Renal cortex interstitium (tissue), 11 donors: ENCODE results near the gene SAPCD2. TPM values are rescaled to one million over a fixed set of nuclear protein-coding genes. Genes with fewer than 3 reads are reported as not detected.
"Not testable (repeated sequence)": the region's sequence is repeated elsewhere in the genome, so short reads cannot be mapped to it uniquely, and the experiment has no call there.

Experiments
- DNase-seq, 11 donors: peaks; one replicate each; pipeline ENCODE4 v3.0.0-alpha.2; 2013; ENCODE audit warnings: low read depth in 9 of 11, low spot score in 4 of 11; ENCODE audit errors: extremely low read depth in 1 of 11
- polyA plus RNA-seq, 3 donors: library from polyadenylated mRNA; unstranded; fragments of 120-200 nt; gene quantifications; one replicate each; pipeline ENCODE4 v1.2.1, GENCODE V29; 2013; ENCODE audit not compliant: insufficient read length in 3 of 3

Gene SAPCD2
- polyA plus RNA-seq, 3 donors = 6.6 to 9.2 (median 6.8) TPM

DNA sequence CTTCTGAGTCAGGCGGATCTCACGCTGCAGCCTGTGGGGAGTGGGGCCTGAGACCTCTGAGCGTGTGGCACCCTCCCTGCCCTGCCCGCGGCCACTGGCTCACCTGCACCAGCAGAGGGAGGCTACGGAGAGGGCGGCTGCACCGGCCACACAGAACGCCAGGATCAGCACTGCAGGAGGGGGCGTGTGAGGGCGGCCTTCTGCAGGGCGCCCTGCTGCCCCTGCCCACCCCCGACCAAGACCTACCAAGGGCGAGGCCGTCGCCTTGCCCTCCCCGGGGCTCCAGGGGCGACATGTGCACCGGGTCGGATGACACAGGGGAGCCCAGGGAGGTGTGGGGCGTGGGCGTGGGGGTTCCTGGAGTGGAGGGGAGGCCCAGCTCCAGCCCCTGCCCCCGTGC, 29.8 kb downstream of the SAPCD2 start:
- no peak for DNase-seq

DNA sequence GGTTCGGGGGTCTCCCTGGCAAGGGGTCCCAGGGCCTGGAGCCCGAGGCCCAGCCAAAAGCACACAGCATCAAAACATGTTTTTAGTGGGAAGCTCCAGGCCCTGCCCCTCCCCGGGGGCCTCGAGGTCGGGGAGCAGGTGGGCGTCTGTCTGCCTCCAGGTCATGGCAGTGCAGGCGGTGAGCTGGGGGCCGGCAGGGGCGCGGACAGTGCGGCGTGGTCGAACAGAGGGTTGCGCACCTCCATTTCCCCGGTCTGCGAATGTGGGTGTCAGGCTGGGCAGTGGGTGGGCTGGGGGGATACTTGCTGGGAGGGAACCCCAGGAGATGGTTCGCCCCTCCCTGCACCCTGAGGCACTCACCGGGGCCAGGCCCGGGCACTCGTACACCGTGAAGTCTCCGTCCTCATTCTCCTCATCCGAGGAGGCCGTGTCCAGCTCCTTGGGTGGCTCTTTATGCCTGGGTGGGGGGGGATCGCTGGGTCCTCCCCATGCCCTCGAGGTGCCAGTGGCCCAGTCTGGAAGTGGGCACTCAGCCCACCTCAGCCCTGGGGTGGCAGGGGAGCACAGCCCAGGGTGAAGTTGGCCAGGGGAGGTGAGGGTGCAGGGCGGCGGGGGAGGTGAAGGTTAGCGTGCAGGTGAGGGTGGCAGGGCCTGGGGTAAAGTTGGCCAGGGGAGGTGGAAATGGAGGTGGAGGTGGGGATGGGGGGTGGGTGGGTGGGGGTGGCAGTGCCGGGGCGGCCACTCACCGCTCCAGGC, 30.6 kb downstream of the SAPCD2 start:
- DNase-seq = no peak

DNA sequence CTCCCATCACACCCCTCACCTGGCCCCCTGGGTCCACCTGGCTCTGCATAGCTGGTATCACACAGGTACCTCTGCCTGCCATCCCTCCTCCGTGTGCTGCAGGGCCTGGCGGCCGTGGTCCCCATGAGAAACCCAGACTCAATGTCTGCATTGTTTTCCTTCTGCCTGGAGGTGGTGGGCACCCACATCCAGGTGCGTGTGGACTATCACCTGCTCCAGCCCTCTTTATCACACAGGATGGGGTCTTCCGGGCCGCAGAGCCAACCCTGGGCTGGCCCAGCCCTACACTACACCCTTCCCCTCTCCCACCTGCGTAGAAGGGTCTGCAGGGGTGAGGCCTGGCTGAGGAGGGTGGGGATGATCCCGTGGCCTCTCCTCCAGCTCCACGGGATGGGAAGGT, 31.4 kb downstream of the SAPCD2 start:
- DNase-seq = no peak

DNA sequence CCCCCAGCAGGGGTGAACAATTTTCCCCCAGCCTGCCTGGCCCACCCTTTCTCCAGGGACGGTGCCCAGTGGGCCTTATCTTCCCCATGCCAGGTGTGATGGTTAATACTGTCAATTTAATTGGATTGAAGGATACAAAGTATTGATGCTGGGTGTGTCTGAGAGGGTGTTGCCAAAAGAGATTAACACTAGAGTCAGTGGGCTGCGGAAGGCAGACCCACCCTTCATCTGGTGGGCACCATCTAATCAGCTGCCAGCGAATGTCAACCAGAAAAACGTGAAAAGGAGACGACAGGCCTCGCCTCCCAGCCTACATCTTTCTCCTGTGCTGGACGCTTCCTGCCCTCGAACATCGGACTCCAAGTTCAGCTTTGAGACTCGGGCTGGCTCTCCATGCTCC, 32.9 kb downstream of the SAPCD2 start:
- no peak for DNase-seq

DNA sequence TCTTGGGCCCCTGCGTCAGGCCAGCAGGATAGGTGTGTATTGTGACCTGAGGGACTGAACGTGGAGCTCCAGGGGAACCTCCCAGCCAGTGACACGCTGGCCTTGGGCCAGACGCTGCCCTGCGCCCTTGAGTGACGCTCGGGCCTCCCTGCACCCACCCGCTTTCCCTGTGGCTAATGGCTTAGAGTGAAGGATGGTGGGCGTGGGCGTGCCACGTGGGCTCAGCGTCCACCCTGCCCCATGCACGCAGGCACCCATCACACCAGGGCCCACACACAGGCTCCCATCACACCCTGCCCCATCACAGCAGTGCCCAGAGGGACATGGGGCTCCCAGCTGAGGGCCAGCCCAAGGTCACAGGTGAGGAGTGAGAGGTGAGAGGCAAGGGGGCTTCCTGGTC, 33.3 kb downstream of the SAPCD2 start:
- no peak for DNase-seq

DNA sequence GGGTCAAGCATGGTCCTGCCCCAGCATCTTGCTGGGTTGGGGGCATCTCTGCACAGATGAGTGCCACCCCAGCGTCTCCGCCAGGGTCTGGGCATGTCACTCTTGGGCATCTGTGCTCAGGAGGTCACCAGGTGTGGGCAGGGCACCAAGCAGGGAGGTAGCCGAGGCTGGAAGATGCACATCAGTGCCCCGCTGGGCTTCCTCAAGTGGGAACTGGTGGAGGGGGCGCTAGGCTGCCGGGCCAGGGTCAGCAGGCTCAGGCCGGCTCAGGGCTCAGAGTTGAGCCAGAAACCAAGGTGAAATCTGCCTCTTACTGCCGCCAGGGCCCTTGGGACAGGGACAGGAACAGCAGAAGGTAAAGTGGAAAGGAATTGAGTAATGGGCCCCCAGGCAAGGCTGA, 34.4 kb downstream of the SAPCD2 start:
- no peak for DNase-seq

DNA sequence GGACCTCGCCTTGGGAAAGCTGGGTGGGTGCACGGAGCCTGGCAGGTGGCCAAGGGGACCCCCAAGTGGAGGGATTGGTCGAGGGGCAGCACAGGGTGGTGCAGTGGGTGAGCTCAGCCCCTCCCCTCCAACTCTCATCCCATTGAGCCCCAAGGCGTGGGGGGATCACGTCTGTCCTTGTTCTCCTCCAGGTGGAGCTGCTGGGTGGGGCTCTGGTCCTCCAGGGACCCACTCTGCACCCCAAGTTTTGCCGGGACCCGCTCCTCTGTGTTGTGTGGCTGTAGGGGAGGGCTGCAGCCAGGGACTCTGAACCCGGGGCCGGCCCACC, 34.9 kb downstream of the SAPCD2 start:
- DNase-seq = no peak

DNA sequence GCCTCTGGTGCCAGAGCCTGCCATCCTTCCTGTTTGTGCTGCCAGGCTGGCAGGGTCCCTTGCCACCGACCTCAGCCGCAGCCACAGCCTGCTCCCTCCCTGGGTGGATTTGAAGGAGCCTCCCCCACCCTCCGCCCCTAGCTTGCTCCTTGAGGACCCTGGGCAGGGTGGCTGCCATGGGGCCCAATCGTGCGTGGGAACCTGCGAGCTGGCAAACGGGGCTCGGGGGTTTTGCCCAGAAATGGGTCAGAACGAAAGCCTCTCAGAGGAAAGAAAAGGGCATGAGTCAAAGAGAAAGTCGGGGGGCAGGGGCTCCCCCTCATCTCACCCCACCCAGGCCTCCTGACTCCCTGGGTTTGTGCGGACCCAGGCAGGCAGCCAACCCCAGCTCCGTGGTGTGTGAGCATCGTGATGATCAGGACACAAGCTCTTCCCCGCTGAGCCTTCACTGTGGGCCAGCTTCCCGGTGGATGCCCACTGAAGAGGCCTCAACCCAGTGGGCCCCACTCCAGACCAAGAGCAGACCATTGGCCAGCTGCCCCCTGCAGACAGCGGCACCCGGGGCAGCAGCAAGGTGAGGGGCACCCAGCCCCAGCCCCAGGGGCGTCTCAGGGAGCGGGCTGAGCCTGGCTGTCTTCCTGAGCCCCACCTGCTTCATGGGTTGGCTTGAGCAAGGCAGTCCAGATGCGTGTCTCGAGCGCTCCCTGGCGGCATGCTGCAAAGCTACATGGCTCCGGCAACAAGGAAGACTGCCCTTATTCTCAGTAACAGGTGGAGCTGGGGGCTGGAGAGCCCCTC, 35.4 kb downstream of the SAPCD2 start:
- DNase-seq = peak in 5 of 11 donors; percentile 72 to 75 (median 72)

DNA sequence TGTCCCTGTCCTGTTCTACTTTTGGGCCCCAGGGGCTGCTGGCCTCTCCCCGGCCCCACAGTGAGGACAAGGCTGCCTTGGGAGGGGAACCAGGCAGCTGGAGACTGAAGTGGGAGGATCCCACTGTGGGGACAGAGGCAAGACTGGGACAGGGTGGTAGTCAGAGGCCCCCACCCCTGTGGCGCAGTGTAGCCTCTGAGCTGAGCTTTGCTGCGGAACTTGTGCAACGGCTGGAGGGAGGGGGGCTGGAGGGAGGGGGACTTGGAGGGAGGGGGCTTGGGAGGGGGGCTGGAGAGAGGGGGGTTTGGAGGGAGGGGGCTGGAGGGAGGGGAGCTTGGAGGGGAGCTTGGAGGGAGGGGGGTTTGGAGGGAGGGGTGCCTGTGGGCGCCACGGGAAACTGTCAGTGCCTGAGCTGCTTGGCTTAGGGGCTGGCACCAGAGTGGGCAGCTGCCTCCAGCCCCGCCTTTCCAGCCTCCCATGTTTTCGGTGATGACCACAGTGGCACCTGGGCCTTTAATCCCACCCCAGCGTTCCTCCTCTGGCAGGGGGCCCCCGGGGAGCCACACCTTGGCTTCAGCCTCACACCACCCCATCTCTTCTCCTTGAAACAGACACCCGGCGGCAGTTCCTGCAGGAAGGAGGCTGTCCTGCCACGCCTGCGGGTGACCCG, 36.2 kb downstream of the SAPCD2 start:
- DNase-seq = no peak

DNA sequence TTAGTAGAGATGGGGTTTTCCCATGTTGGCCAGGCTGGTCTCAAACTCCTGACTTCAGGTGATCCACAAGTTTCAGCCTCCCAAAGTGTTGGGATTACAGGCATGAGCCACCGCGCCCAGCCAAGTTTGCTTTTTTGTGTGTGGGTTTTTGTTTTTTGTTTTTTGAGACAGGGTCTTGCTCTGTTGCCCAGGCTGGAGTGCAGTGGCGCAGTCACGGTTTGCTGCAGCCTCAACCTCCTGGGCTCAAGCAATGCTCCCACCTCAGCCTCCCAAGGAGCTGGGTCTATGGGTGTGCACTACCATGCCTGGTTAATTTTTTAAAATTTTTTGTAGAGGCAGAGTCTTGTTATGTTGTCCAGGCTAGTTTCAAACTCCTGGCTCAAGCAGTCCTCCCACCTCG, 36.9 kb downstream of the SAPCD2 start:
- not testable (repeated sequence) for DNase-seq

DNA sequence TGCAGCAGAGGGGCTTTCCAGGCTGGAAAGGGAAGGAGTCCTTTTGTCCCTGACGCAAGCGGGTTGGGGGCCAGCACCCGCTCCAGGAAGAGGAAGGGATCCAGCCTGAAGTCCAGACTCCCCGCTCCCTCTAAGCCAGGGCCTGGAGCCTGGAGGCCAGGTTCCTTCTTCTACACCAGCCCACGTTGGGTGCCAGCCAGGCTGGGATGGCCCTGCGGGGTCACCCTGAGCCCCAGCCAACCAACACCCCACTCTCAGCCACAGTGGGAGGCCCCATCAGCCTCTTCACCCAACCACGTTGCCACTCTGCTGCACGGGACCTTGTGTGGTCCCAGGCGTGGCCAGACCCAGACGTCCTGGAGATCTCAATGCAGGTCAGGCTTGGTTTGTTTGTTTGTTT, 37.5 kb downstream of the SAPCD2 start:
- no peak for DNase-seq

DNA sequence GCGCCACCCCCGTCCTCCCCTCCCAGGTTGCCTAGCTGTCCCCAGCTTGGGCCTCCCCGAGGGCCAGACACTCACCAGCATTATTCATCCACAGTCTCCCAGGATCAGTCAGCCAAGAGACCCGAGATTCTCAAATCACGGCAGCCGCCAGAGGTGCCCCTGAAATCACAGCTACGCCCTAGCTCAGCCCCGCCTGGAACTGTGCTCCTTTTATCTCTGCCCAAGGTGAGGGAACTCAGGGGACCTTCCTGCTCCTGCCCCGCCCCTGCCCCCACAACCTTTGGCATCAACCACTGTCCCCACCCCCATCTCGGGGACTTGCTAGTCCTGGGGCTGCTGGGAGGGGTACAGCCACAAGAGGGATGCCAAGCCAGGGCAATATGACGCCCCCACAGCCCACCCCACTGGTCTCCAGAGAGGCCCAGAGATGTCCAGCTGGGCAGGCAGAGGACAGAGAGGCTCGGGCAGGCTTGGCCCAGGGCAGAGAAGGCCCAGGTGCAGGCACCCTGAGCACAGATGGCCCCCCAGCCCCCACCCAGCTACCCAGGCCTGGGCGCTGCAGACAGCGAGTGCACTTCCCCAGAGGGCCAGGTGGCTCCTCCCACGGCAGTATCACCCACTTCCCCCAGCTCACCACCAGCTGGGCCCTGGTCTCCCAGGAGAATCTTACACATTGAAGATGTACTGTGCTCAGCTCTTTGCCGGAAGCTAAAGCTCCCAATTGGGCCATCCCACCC, 38.3 kb downstream of the SAPCD2 start, which contains the start of gene FUT7:
TSS of gene FUT7 (minus strand) at position 185 of the 737 bp plus-strand sequence. CDS start at position 88, 97 bp downstream.
- no peak for DNase-seq

DNA sequence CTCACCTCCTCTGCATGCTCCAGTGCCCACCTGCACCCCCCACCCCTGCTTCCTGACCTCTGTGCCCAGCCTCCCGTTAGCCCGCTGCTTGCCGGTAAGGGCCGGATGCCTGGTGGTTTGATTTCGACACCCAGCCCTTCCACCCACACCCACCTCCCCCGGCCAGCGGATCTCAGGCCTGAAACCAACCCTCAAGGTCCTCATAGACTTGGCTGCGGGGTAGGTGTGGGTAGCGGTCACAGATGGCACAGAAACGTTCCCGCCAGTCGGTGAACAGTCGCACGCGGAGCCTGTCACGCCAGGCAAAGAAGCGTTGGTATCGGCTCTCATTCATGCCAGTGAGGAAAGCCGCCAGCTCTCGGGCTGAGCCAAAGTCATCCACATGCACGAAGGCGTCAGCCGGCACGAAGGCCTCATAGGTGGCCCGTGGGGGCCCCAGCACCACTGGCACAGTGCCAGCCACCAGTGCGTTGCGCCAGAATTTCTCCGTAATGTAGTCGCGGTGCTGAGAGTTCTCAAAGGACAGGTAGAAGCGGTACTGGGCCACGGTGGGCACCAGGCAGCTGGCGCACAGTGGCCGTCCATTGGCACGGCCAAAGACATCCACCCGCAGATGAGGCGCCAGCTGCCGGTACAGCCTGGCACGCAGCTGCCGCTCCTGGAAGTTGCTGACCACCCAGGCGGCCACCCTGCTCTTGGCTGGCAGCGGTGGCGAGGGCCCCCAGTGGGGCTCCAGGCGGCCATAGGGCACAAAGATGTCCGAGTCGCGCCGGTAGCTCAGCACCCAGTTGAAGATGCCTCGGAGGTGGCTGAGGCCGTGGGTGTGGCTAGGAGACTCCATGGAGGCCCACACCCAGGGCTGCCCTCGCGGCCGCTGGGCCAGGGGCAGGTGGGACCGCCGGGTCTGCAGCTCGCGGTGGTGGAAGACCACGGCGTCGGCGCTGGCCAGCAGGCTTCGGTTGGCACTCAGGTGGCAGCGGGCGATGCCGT, 39.5 kb downstream of the SAPCD2 start:
- DNase-seq = no peak

DNA sequence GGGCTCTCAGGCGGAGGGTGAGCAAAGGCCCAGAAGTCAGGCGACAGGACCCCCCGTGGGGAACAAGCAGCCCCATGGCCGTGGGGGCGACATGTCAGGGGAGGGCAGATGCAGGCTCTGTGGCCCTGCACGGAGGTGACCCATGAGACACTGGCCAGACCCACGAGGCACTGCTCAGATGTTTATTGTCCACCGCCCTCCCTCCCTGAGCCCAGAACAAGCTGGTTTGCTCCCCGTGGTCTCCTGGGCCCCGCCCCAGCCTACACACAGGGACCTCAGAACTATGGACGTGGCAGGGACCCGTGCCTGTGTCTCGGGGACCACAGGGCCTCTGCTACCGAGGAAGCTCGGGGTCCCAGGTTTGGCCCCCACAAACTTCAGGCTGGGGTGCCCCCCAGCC, 40.4 kb downstream of the SAPCD2 start:
- DNase-seq = no peak

DNA sequence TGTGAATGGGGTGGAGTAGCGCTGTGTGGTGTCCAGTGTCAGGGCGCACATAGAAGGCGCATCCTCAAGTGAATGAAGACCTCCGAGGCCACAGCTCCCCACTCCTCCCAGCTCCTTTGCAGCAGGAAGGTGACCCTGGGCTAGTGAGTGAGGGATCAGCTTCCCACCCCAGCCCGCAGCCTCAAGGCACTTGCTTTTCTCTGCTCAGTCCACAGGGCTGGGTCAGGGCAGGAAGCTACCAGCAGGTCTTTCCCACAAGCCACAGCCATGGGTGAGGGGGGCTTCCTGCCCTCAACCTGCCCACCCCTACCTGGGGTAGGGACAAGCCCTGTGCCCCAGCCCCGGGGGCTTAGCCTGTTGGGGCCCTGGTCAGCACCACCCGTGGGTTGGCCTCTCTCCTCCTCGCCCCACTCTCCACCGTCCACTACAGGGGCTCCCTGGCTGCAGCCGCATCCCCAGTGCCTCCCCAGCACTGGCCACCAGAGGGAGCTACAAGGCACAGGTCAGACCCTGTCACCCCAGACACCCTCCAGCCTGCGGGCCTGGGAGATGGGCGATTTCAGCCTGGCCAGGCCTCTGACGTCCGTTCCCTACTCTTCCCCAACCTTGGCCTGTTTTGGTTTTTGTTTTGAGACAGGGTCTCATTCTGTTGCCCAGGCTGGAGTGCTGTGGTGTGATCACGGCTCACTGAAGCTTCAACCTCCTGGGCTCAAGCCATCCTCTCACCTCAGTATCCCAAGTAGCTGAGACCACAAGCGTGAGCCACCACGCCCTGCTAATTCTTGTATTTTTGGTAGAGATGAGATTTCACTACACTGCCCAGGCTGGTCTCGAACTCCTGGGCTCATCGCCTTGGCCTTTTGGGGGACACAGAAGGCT, 41.1 kb downstream of the SAPCD2 start:
- DNase-seq = no peak

DNA sequence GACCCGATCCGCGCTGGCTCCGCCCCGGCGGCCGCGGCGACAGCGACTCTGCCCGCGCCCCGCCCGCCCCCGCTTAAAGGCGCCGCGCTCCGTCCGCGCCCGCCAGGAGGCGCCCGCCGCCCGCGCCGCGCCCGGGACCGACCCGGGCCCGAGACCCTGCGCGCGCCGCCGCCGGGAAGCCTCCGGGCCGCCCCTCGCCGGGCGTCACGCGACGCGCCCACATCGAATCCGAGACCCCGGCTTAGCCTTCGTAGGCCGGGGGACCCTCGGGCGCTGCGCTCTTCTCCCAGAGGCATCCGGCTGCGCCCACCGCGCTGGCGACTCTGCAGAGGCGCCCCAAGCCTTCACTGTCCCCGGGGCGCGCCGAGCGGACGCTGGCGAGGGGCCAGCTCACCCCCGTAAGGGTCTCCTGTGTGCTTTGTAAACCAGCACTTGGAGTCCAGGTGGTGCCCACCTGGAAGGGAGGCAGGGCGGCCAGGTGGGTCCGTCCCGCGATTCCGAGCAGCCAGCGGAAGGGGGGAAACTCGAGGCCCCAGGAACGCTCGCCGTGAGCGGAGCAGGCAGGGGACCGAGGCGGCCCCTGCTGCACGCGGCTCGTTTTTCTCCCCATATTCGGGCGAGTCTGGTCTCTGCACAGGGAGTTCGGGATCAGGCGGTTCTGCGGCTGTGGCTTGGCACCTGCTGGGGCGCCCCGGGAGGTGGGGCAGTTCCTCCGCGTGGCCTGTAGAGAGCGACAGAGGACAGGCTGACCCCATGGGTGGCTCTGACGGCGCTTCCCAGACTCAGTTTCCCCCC, 41.9 kb downstream of the SAPCD2 start:
- DNase-seq = peak in 4 of 11 donors; percentile 22 to 61 (median 47)
